ENCODE results near the gene TBX2.
"Not testable (repeated sequence)": the region's sequence is repeated elsewhere in the genome, so short reads cannot be mapped to it uniquely, and the experiment has no call there.

Gene TBX2

DNA sequence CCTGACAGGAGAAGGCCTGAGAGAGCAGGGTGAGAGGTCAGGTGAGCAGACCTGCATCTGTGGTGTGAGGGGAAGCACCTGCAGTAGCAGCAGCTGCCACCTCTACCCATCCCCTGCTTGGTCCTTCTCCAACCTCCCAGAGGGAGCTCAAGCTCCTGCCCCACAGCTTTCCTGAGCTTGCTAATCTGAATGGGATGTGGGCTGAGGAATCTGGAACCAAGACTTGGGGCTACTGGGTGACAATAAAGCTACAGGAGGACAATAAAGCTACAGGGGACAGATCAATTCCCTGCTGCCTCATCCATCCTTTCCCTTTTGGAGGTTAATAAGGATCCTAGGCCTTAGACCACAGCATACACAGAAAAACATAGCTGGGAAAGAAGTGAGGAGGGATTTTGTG, 47.7 kb downstream of the TBX2 start:
- Histone ChIP-seq H3K27ac (ENCODE audit: low read depth, low read length, poor library complexity, severe bottlenecking) (no peak overlapping the region), H3K36me3 (ENCODE audit: insufficient read depth, low read length) (no peaks in the 10 kb centered on the region), H3K9ac (ENCODE audit: low read length) (no peak overlapping the region), H3K9me3 (ENCODE audit: low read length) (no peaks in the 10 kb centered on the region), H3K27me3 (ENCODE audit: insufficient read depth, low read length) (no peaks in the 10 kb centered on the region; the same call in 1 of the 2 replicates), H3K4me2 (ENCODE audit: low read length) (no peak overlapping the region), H3K9me2 (ENCODE audit: low read depth, low read length) (no peaks in the 10 kb centered on the region), H4K20me1 (ENCODE audit: insufficient read depth, low read length) (no peaks in the 10 kb centered on the region), H3K79me2 (ENCODE audit: insufficient read depth, low read length) (no peaks in the 10 kb centered on the region), H3K4me3 (ENCODE audit: low read depth, low read length, poor library complexity, severe bottlenecking) (no peak overlapping the region), H3F3A (ENCODE audit: insufficient read depth, low read length) (no peaks in the 10 kb centered on the region), H3K4me1 (ENCODE audit: insufficient read depth, low read length, severe bottlenecking) (no peaks in the 10 kb centered on the region), H2AFZ (ENCODE audit: low read length) (no peak overlapping the region)
- no peak for TF ChIP-seq EZH2 (IDR thresholded peaks at IDR 0.05; ENCODE audit: borderline replicate concordance, low read length)
- TF ChIP-seq, protein P1, sequence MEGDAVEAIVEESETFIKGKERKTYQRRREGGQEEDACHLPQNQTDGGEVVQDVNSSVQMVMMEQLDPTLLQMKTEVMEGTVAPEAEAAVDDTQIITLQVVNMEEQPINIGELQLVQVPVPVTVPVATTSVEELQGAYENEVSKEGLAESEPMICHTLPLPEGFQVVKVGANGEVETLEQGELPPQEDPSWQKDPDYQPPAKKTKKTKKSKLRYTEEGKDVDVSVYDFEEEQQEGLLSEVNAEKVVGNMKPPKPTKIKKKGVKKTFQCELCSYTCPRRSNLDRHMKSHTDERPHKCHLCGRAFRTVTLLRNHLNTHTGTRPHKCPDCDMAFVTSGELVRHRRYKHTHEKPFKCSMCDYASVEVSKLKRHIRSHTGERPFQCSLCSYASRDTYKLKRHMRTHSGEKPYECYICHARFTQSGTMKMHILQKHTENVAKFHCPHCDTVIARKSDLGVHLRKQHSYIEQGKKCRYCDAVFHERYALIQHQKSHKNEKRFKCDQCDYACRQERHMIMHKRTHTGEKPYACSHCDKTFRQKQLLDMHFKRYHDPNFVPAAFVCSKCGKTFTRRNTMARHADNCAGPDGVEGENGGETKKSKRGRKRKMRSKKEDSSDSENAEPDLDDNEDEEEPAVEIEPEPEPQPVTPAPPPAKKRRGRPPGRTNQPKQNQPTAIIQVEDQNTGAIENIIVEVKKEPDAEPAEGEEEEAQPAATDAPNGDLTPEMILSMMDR (IDR thresholded peaks at IDR 0.05; ENCODE audit: low read length), result no peak

DNA sequence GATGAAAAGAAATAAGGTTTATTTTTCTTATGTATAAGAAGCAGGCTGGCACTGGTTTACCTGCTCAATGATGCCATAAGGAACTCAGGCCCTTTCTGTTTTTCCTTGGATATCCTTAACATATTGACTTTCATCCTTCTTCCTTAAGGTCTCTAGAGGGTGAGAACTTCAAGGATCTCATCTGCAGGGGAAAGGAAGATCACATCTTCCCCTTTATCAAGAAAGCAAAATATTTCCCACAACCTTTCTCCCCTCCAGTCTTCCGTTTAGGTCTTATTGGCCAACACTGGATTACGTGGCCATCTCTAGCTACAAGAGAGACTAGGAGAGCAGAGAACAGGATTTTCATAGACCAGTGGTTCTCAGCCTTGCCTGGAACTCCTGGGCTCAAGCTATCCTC, 48.4 kb downstream of the TBX2 start:
- H3K79me2 ChIP-seq (ENCODE audit: insufficient read depth, low read length), result no peaks in the 10 kb centered on the region
- H3K9me2 ChIP-seq (ENCODE audit: low read depth, low read length), result no peaks in the 10 kb centered on the region
- H2AFZ ChIP-seq (ENCODE audit: low read length), result no peak overlapping the region
- H3F3A ChIP-seq (ENCODE audit: insufficient read depth, low read length), result no peaks in the 10 kb centered on the region
- H3K4me1 ChIP-seq (ENCODE audit: insufficient read depth, low read length, severe bottlenecking), result no peaks in the 10 kb centered on the region
- H3K9ac ChIP-seq (ENCODE audit: low read length), result no peak overlapping the region
- H3K36me3 ChIP-seq (ENCODE audit: insufficient read depth, low read length), result no peaks in the 10 kb centered on the region
- no peaks in the 10 kb centered on the region; the same call in 1 of the 2 replicates for H3K27me3 ChIP-seq (ENCODE audit: insufficient read depth, low read length)
- H3K9me3 ChIP-seq (ENCODE audit: low read length), result no peaks in the 10 kb centered on the region
- no peak overlapping the region for H3K4me3 ChIP-seq (ENCODE audit: low read depth, low read length, poor library complexity, severe bottlenecking)
- H3K4me2 ChIP-seq (ENCODE audit: low read length), result no peak overlapping the region
- no peak for TF ChIP-seq EZH2 (IDR thresholded peaks at IDR 0.05; ENCODE audit: borderline replicate concordance, low read length)
- TF ChIP-seq, protein P1 (IDR thresholded peaks at IDR 0.05; ENCODE audit: low read length), result no peak
- H3K27ac ChIP-seq (ENCODE audit: low read depth, low read length, poor library complexity, severe bottlenecking), result no peak overlapping the region
- H4K20me1 ChIP-seq (ENCODE audit: insufficient read depth, low read length), result no peaks in the 10 kb centered on the region

DNA sequence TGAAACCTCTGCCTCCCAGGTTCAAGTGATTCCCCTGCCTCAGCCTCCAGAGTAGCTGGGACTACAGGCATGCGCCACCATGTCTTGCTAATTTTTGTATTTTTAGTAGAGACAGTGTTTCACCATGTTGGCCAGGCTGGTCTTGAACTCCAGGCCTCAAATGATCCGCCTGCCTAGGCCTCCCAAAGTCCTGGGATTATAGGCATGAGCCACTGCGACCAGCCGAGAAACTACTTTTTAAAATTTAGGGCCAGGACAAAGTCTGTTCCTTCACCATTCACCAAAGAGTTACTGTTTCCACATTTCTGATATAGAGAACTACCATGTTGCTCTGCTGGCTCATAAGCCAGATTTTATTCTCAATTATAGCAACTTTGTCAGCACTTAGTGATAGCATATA, 49.5 kb downstream of the TBX2 start:
- not testable (repeated sequence) for H3K79me2 ChIP-seq (ENCODE audit: insufficient read depth, low read length); H3K27ac ChIP-seq (ENCODE audit: low read depth, low read length, poor library complexity, severe bottlenecking); H4K20me1 ChIP-seq (ENCODE audit: insufficient read depth, low read length); H3K4me3 ChIP-seq (ENCODE audit: low read depth, low read length, poor library complexity, severe bottlenecking); H3K36me3 ChIP-seq (ENCODE audit: insufficient read depth, low read length); H3K9ac ChIP-seq (ENCODE audit: low read length); H3K4me2 ChIP-seq (ENCODE audit: low read length); H3F3A ChIP-seq (ENCODE audit: insufficient read depth, low read length); H2AFZ ChIP-seq (ENCODE audit: low read length); H3K27me3 ChIP-seq (ENCODE audit: insufficient read depth, low read length); H3K9me2 ChIP-seq (ENCODE audit: low read depth, low read length); H3K9me3 ChIP-seq (ENCODE audit: low read length); H3K4me1 ChIP-seq (ENCODE audit: insufficient read depth, low read length, severe bottlenecking)

All from OCI-LY1 (cell line).